IMR-90 (cell line): ENCODE results near the gene RAI1. TPM values are rescaled to one million over a fixed set of nuclear protein-coding genes. Genes with fewer than 3 reads are reported as not detected.

Experiments used
- ATAC-seq: fragments of 200-7000 bp; cut with Tn5 transposase; 2 replicates; pipeline ENCODE4 v1.9.1; 2020; ENCODE audit warnings: low read depth, mild to moderate bottlenecking, moderate library complexity
- BruUV-seq: library from RNA; stranded (reverse); fragments of 400-500 nt; replicated peaks from 2 replicates; lab custom pipeline; 2021; lab: Mats Ljungman, UMichigan
- CTCF ChIA-PET: fragments of 300-600 bp; formaldehyde crosslinking; extraction: SDS; loops from one replicate; lab custom pipeline; 2021; ENCODE audit warnings: antibody characterized with exemption; lab: Yijun Ruan, JAX
- POLR2A ChIA-PET: fragments of 300-600 bp; sonication (Branson Sonifier 250); formaldehyde crosslinking; loops from one replicate; lab custom pipeline; 2022; ENCODE audit warnings: antibody characterized with exemption; ENCODE audit not compliant: unreplicated experiment; lab: Charles Lee
- DNase-seq: peaks from one replicate; pipeline ENCODE4 v3.0.0; 2013
- H2AFZ ChIP-seq: replicated peaks from 2 replicates; pipeline ENCODE3; 2013; ENCODE audit warnings: low read length, mild to moderate bottlenecking; ENCODE audit not compliant: poor library complexity
- H2AK5ac ChIP-seq: 2 replicates; pipeline ENCODE4 v1.6.1; 2013; ENCODE audit warnings: low read depth, low read length, inconsistent platforms
- H2AK9ac ChIP-seq: replicated peaks from 2 replicates; pipeline ENCODE3; 2013; ENCODE audit warnings: mild to moderate bottlenecking, low read depth, low read length, moderate library complexity; ENCODE audit not compliant: poor library complexity
- H2BK120ac ChIP-seq: 2 replicates; pipeline ENCODE4 v1.6.1; 2013; ENCODE audit warnings: low read depth, low read length, inconsistent platforms
- H2BK15ac ChIP-seq: 3 replicates; pipeline ENCODE4 v1.6.1; 2013; ENCODE audit warnings: low read depth, low read length, inconsistent platforms
- H2BK20ac ChIP-seq: 2 replicates; pipeline ENCODE4 v1.6.1; 2013; ENCODE audit warnings: low read depth, mild to moderate bottlenecking, inconsistent platforms, low read length, moderate library complexity
- H2BK5ac ChIP-seq: 2 replicates; pipeline ENCODE4 v1.6.1; 2013; ENCODE audit warnings: mild to moderate bottlenecking, low read depth, low read length, inconsistent platforms; ENCODE audit not compliant: poor library complexity, severe bottlenecking
- H3K14ac ChIP-seq: replicated peaks from 2 replicates; pipeline ENCODE4 v1.6.1; 2013; ENCODE audit warnings: low read depth, low read length, inconsistent platforms
- H3K18ac ChIP-seq: 2 replicates; pipeline ENCODE4 v1.6.1; 2013; ENCODE audit warnings: low read depth, low read length, control low read depth
- H3K23ac ChIP-seq: 2 replicates; pipeline ENCODE4 v1.6.1; 2013; ENCODE audit warnings: low read depth, low read length, inconsistent platforms
- H3K27ac ChIP-seq: 2 replicates; pipeline ENCODE4 v1.5.1; 2013; ENCODE audit warnings: mild to moderate bottlenecking, control low read depth, low read length; ENCODE audit not compliant: insufficient read depth
- H3K27me3 ChIP-seq: 2 replicates; pipeline ENCODE4 v1.6.1; 2013; ENCODE audit warnings: low read length; ENCODE audit not compliant: control insufficient read depth, insufficient read depth
- H3K36me3 ChIP-seq: 2 replicates; pipeline ENCODE4 v1.6.1; 2013; ENCODE audit warnings: low read length, mixed read lengths; ENCODE audit not compliant: control insufficient read depth, insufficient read depth
- H3K4ac ChIP-seq: 2 replicates; pipeline ENCODE4 v1.6.1; 2013; ENCODE audit warnings: low read depth, low read length, inconsistent platforms
- H3K4me1 ChIP-seq: 2 replicates; pipeline ENCODE4 v1.6.1; 2013; ENCODE audit warnings: low read length, mixed read lengths; ENCODE audit not compliant: control insufficient read depth, insufficient read depth
- H3K4me2 ChIP-seq: 2 replicates; pipeline ENCODE4 v1.6.1; 2013; ENCODE audit warnings: low read depth, mild to moderate bottlenecking, control low read depth, low read length, moderate library complexity
- H3K4me3 ChIP-seq: 2 replicates; pipeline ENCODE4 v1.5.1; 2013; ENCODE audit warnings: low read depth, mild to moderate bottlenecking, control low read depth, low read length, moderate library complexity; ENCODE audit not compliant: insufficient read depth
- H3K56ac ChIP-seq: 2 replicates; pipeline ENCODE4 v1.6.1; 2013; ENCODE audit warnings: low read length, inconsistent platforms; ENCODE audit not compliant: insufficient read depth; ENCODE audit errors: extremely low read depth
- H3K79me1 ChIP-seq, 2 experiments: 2 replicates each; pipeline ENCODE4 v1.6.1; 2013; ENCODE audit warnings: low read length in 2 of 2, inconsistent platforms in 1 of 2, low read depth in 1 of 2
- H3K9ac ChIP-seq: 2 replicates; pipeline ENCODE4 v1.6.1; 2013; ENCODE audit warnings: low read depth, low read length, control low read depth
- H3K9me1 ChIP-seq: 2 replicates; pipeline ENCODE4 v1.6.1; 2013; ENCODE audit warnings: low read length, inconsistent platforms; ENCODE audit not compliant: insufficient read depth
- H3K9me3 ChIP-seq: 2 replicates; pipeline ENCODE4 v1.6.1; 2013; ENCODE audit warnings: low read length; ENCODE audit not compliant: control insufficient read depth, insufficient read depth
- H4K20me1 ChIP-seq: 2 replicates; pipeline ENCODE4 v1.6.1; 2013; ENCODE audit warnings: low read length, inconsistent platforms; ENCODE audit not compliant: insufficient read depth
- H4K5ac ChIP-seq: 2 replicates; pipeline ENCODE4 v1.6.1; 2013; ENCODE audit warnings: mild to moderate bottlenecking, low read depth, low read length, control low read depth
- H4K8ac ChIP-seq, 2 experiments: 2 replicates each; pipeline ENCODE4 v1.6.1; 2013; ENCODE audit warnings: low read depth in 2 of 2, low read length in 2 of 2, control low read depth in 1 of 2, inconsistent platforms in 1 of 2
- H4K91ac ChIP-seq: 2 replicates; pipeline ENCODE4 v1.6.1; 2013; ENCODE audit warnings: low read depth, low read length, inconsistent platforms; ENCODE audit not compliant: insufficient read depth
- CHD1 ChIP-seq: IDR thresholded peaks from 2 replicates; pipeline ENCODE4 v1.6.1; 2012; ENCODE audit warnings: low read depth, low read length, improper control_type of control experiment
- MAFK ChIP-seq: IDR thresholded peaks from 2 replicates; pipeline ENCODE4 v1.6.1; 2012; ENCODE audit warnings: low read depth, low read length, improper control_type of control experiment
- MAZ ChIP-seq: IDR thresholded peaks from 2 replicates; pipeline ENCODE4 v1.6.1; 2012; ENCODE audit warnings: low read depth, mild to moderate bottlenecking, low read length, improper control_type of control experiment, moderate library complexity, borderline replicate concordance
- USF2 ChIP-seq: fragments of 150-350 bp; IDR thresholded peaks from 2 replicates; pipeline ENCODE4 v1.6.1; 2017; ENCODE audit warnings: mild to moderate bottlenecking, antibody characterized with exemption, low read length, low read depth
- WGBS, 2 experiments: methylation state at CpG; one replicate each; pipeline versions ENCODE4 v1.1.5 to v1.1.7; 2013; ENCODE audit warnings: missing lambda C conversion rate in 2 of 2; ENCODE audit not compliant: insufficient read length in 1 of 2; ENCODE audit errors: extremely low coverage in 2 of 2; 5-methylcytosine and 5-hydroxymethylcytosine counted together
- dilution Hi-C: fragments of 300-500 bp; cut with HindIII; formaldehyde crosslinking; loops from one replicate; pipeline ENCODE4 v1.14.3; 2018; ENCODE audit warnings: low sequenced_read_pairs; ENCODE audit not compliant: unreplicated experiment
- in situ Hi-C: fragments of 300-500 bp; cut with MboI; formaldehyde crosslinking; loops from 3 replicates; pipeline ENCODE4 v1.14.3; 2019; ENCODE audit warnings: low sequenced_read_pairs, inconsistent platforms, mixed read lengths
- intact Hi-C: fragments of 100-400 bp; cut with micrococcal nuclease; formaldehyde crosslinking; loops from 2 replicates; pipeline ENCODE4 v1.10.0; 2022
- polyA plus RNA-seq, 3 experiments: library from polyadenylated mRNA; depleted of rRNA; stranded (reverse); fragments of >200 nt; gene quantifications; 2 replicates each; pipeline ENCODE4 v1.2.3, GENCODE V29; 2012; ENCODE audit warnings: low replicate concordance in 1 of 3
- total RNA-seq: library from RNA; depleted of rRNA; stranded (reverse); fragments of >200 nt; gene quantifications from 2 replicates; pipeline ENCODE4 v1.2.3, GENCODE V29; 2012

Gene RAI1
- total and polyA plus RNA-seq, 2 of the 4 experiments (the other 2 are of a cell fraction): 1.8 to 10.5 TPM

- no peak for TF ChIP-seq USF2
Observed at GRCh38 chr17:17774009-17774881, 93.0 kb downstream of the RAI1 start (continued).

- Histone ChIP-seq H3K36me3 (peaks cover 2% of the 10 kb centered on the region; the same call in 1 of the 2 replicates), H3K4me1 (peaks cover 30% of the 10 kb centered on the region), H2BK15ac (no peak overlapping the region), H2BK20ac (no peak overlapping the region), H2AFZ (no peak overlapping the region), H4K5ac (no peak overlapping the region), H3K4me3 (no peak overlapping the region), H3K23ac (no peak overlapping the region), H2AK5ac (no peak overlapping the region), H2AK9ac (no peak overlapping the region), H3K56ac (no peak overlapping the region), H4K20me1 (peaks cover 93% of the 10 kb centered on the region), H3K9ac (no peak overlapping the region), H2BK120ac (no peak overlapping the region), H4K91ac (no peak overlapping the region), H3K14ac (no peak overlapping the region), H4K8ac (no peak overlapping the region), H3K9me3 (no peaks in the 10 kb centered on the region), H2BK5ac (no peak overlapping the region), H3K18ac (no peak overlapping the region), H3K79me1 (peaks cover 31 to 95% of the 10 kb centered on the region in 2 experiments), H3K4ac (no peak overlapping the region), H3K27me3 (no peaks in the 10 kb centered on the region), H3K4me2 (no peak overlapping the region), H3K27ac (no peak overlapping the region), H3K9me1 (peaks cover 13% of the 10 kb centered on the region)
- POLR2A ChIA-PET: no interaction called here
- no TSS peak for BruUV-seq
- ATAC-seq (no peak), DNase-seq (no peak)
- in situ Hi-C loops: no loop called here
- intact Hi-C loops: no loop called here
- 0% methylated on average over 1 of the region's 3 CpGs; no CpG with 5 or more reads in 1 of the 2 experiments for WGBS, 2 experiments
- dilution Hi-C loops: no loop called here
- CTCF ChIA-PET: no interaction called here
- TF ChIP-seq CHD1 (no peak), MAFK (no peak), MAZ (no peak)
Observed at GRCh38 chr17:17776889-17777288, 95.6 kb downstream of the RAI1 start.
